ENCODE data around the gene IL1RAPL1.

- no peak for TF ChIP-seq CTCF (IDR thresholded peaks at IDR 0.05; ENCODE audit: insufficient read depth, low read depth, low read length)
- TF ChIP-seq EZH2 (IDR thresholded peaks at IDR 0.05; ENCODE audit: insufficient read depth, low read length), result no peak
Observed at GRCh38 chrX:28549838-28550237, 37.4 kb upstream of the IL1RAPL1 start.
